Epithelial cell of proximal tubule (primary cell): Measurements from ENCODE around the gene DTNA. TPM values are rescaled to one million over a fixed set of nuclear protein-coding genes. Genes with fewer than 3 reads are reported as not detected.
"Not testable (repeated sequence)": the region's sequence is repeated elsewhere in the genome, so short reads cannot be mapped to it uniquely, and the experiment has no call there.

Source experiments
- DNase-seq: peaks from one replicate; pipeline ENCODE4 v3.0.0-alpha.2; 2011; ENCODE audit warnings: low read depth
- H3K4me3 ChIP-seq: 2 replicates; pipeline ENCODE4 v1.5.1; 2011; ENCODE audit warnings: low read depth, mild to moderate bottlenecking, low read length
- CTCF ChIP-seq: conservative IDR thresholded peaks from 2 replicates; pipeline ENCODE4 v1.5.1; 2012; ENCODE audit warnings: low read depth, mild to moderate bottlenecking, low read length
- total RNA-seq: library from RNA; depleted of rRNA; stranded (reverse); fragments of >200 nt; gene quantifications from 2 replicates; pipeline ENCODE4 v1.2.3, GENCODE V29; 2015

Gene DTNA
- total RNA-seq, 1 donor from 2014 or later: 15.2 TPM

GRCh38 chr18:34893239-34893638 is 183.1 kb downstream of the DTNA start:
- H3K4me3 ChIP-seq: no peak overlapping the region
- TF ChIP-seq CTCF: no peak
- DNase-seq: no peak

GRCh38 chr18:34901299-34901698 is 191.2 kb downstream of the DTNA start:
- DNase-seq: no peak
- H3K4me3 ChIP-seq: no peak overlapping the region
- TF ChIP-seq CTCF: peak; percentile 42

GRCh38 chr18:34904994-34905393 is 194.9 kb downstream of the DTNA start:
- no peak overlapping the region for H3K4me3 ChIP-seq
- DNase-seq: no peak
- TF ChIP-seq CTCF: no peak

DNA sequence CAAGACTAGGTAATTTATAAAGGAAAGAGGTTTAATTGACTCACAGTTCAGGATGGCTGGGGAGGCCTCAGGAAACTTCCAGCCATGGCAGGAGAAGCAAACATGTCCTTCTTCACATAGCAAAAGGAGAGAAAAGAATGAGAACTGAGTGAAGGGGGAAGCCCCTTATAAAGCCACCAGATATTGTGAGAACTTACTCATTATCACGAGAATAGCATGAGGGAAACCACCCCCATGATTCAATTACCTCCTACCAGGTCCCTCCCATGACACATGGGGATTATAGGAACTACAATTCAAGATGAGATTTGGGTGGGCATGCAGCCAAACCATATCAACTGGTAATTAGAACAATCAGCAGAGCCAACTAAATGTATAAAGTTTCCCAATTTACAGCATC is 196.9 kb downstream of the DTNA start:
- not testable (repeated sequence) for DNase-seq, H3K4me3 ChIP-seq

DNA sequence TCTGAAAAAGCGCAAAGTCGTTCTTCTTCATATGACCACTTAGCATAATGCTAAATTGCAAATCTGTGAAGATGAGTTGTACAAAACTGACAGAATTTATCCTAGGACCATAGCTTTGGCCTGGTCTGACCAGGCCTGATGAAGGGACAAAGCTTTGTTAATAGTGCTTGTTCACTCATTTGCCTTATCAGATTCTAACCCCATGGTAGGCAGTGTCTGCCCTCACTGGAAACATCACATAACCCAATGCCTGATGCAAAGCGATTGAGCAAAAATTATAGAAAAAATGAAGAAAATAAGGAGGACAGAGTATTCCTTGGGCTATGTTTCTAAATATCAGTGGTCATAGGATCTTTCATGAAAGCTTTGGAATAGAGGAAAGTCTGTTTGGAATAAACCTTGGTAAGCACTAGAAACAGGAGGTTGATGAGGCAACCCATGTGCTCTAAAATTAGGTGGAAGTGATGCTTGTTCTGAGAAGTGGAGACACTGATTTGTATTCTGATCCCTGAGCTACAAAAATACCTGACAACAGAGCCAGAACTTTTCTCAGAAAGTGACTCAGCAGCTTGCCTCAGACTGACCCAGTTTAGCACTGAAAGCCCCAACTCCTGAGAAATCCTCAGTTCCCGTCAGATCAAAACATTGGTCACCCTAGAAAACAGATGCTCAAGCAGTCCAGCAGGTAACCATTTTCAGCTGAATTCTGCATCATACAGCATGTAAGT is 199.7 kb downstream of the DTNA start:
- peak; percentile 37 for DNase-seq
- H3K4me3 ChIP-seq: no peak overlapping the region
- TF ChIP-seq CTCF: no peak

DNA sequence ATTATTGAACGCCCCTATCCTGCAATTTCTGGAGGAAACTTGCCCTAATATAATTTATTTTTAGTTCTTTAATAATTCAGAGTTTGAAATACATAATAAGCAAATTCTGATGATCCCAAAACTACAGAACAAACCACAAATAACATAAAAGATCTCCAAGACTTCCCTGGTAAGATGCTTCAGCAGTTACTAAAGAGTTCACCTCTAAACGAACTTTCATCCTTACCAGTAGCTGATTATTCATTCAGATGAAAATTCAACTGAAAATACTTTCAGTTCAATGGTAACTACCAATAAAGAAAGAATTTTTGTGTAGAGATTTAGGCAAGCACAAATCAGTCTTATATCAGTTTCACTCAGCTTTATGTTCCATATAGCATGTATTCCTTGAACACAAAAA is 201.0 kb downstream of the DTNA start:
- no peak for TF ChIP-seq CTCF
- H3K4me3 ChIP-seq: no peak overlapping the region
- DNase-seq: no peak

DNA sequence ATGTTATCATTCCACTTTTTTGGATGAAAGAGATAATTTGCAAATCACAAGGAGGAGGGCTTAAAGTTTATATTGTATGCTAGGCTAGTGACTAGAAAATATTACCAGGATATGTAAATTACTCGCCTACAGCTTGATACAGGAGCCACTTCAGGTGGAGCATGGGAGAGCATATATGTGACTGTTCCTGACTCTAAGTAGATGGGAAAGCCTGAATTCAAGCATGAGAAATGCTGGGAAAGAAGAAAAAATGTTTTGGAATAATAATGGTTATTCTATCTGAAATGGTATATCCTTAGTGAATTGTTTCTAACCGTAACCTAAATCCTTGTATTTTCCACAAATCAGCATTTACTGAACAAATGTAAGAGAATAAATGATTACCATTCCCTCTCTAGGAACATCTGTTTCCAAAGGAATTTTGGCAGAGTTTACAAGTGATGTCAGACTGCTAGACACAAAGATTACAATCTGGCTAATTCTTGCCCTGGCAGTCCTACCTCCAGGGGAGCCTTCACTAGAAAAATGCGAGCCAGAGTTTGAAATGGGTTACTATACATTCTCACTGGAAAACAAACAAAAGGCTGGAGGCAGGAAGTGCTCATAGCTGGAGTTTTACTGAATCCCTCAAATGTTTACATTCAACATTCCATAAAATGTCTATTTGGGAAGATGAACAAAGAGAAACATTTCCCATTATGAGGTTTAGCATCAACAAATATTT is 201.7 kb downstream of the DTNA start:
- no peak for DNase-seq
- TF ChIP-seq CTCF: no peak

More for the DNA sequence above, 201.7 kb downstream of the DTNA start:
- no peak overlapping the region for H3K4me3 ChIP-seq
